SK-N-SH (cell line): Measurements from ENCODE around the gene MAMLD1. TPM values are rescaled to one million over a fixed set of nuclear protein-coding genes. Genes with fewer than 3 reads are reported as not detected.

Experiments used
- CTCF ChIA-PET: fragments of 300-600, 350-600 bp; formaldehyde crosslinking; extraction: SDS; loops from one replicate; lab custom pipeline; 2021; lab: Yijun Ruan, JAX
- POLR2A ChIA-PET: fragments of 350-600 bp; sonication (Branson Sonifier 250); formaldehyde crosslinking; extraction: SDS; loops from one replicate; lab custom pipeline; 2020; ENCODE audit warnings: antibody characterized with exemption, inconsistent platforms; lab: Yijun Ruan, JAX
- DNase-seq: peaks from one replicate; pipeline ENCODE4 v3.0.0; 2012
- H2AFZ ChIP-seq: fragments of 200-600 bp; sonication (generic); 2 replicates; pipeline ENCODE4 v1.8.1; 2016; ENCODE audit warnings: antibody characterized with exemption, mild to moderate bottlenecking, low read depth
- H3F3A ChIP-seq: fragments of 200-600 bp; sonication (generic); replicated peaks from 2 replicates; pipeline ENCODE3; 2016; ENCODE audit warnings: antibody characterized with exemption, mild to moderate bottlenecking; ENCODE audit not compliant: insufficient read depth
- H3K27ac ChIP-seq, 2 experiments: fragments of 200-500 bp in 1 of 2; fragments of 200-600 bp in 1 of 2; sonication (Bioruptor generic) in 1 of 2; sonication (generic), shearing (Covaris generic) in 1 of 2; 2 replicates each; pipeline versions ENCODE4 v1.5.1 to v1.6.1; 2014 to 2016; ENCODE audit warnings: low read depth in 2 of 2, inconsistent platforms in 1 of 2, low read length in 1 of 2, mild to moderate bottlenecking in 1 of 2, mixed read lengths in 1 of 2
- H3K27me3 ChIP-seq: fragments of 200-600 bp; sonication (generic), shearing (Covaris generic); 2 replicates; pipeline ENCODE4 v1.6.1; 2016; ENCODE audit warnings: mixed run types; ENCODE audit not compliant: insufficient read depth
- H3K36me3 ChIP-seq, 2 experiments: fragments of 200-500 bp in 1 of 2; fragments of 200-600 bp in 1 of 2; sonication (Bioruptor generic) in 1 of 2; sonication (generic) in 1 of 2; replicated peaks in 1 of 2; 2 replicates each; pipeline versions ENCODE3 to v1.5.1; 2014 to 2016; ENCODE audit warnings: low read length in 1 of 2, mild to moderate bottlenecking in 1 of 2; ENCODE audit not compliant: insufficient read depth in 2 of 2, control insufficient read depth in 1 of 2
- H3K4me1 ChIP-seq, 2 experiments: fragments of 200-500 bp in 1 of 2; fragments of 200-600 bp in 1 of 2; sonication (Bioruptor generic) in 1 of 2; sonication (generic), shearing (Covaris generic) in 1 of 2; 2 replicates each; pipeline versions ENCODE4 v1.5.1 to v1.6.1; 2014 to 2016; ENCODE audit warnings: low read depth in 1 of 2, low read length in 1 of 2, mixed run types in 1 of 2; ENCODE audit not compliant: insufficient read depth in 2 of 2, control insufficient read depth in 1 of 2
- H3K4me2 ChIP-seq: fragments of 200-600 bp; sonication (generic), shearing (Covaris generic); 2 replicates; pipeline ENCODE4 v1.6.1; 2017; ENCODE audit warnings: mixed run types
- H3K4me3 ChIP-seq, 2 experiments: fragments of 200-500 bp in 1 of 2; fragments of 200-600 bp in 1 of 2; sonication (Bioruptor generic) in 1 of 2; sonication (generic), shearing (Covaris generic) in 1 of 2; 2 replicates each; pipeline versions ENCODE4 v1.5.1 to v1.8.1; 2014 to 2016; ENCODE audit warnings: low read depth in 2 of 2, inconsistent platforms in 1 of 2, low read length in 1 of 2, mild to moderate bottlenecking in 1 of 2, mixed read lengths in 1 of 2, moderate library complexity in 1 of 2
- H3K79me2 ChIP-seq: fragments of 200-600 bp; sonication (generic); 2 replicates; pipeline ENCODE4 v1.8.1; 2017; ENCODE audit warnings: mild to moderate bottlenecking; ENCODE audit not compliant: insufficient read depth
- H3K9ac ChIP-seq: fragments of 200-600 bp; sonication (generic); 2 replicates; pipeline ENCODE4 v1.6.1; 2017; ENCODE audit warnings: mixed run types
- H3K9me2 ChIP-seq: fragments of 200-600 bp; sonication (generic); 2 replicates; pipeline ENCODE4 v1.6.1; 2017; ENCODE audit warnings: mixed run types
- H3K9me3 ChIP-seq: fragments of 200-600 bp; sonication (generic); 2 replicates; pipeline ENCODE4 v1.6.1; 2017; ENCODE audit warnings: mixed run types, mild to moderate bottlenecking, moderate library complexity
- H4K20me1 ChIP-seq: fragments of 200-600 bp; sonication (generic); 2 replicates; pipeline ENCODE4 v1.6.1; 2017; ENCODE audit warnings: mild to moderate bottlenecking, mixed run types; ENCODE audit not compliant: insufficient read depth
- MXI1 ChIP-seq: IDR thresholded peaks from 2 replicates; pipeline ENCODE4 v1.6.1; 2012; ENCODE audit warnings: mild to moderate bottlenecking, low read depth, low read length, improper control_type of control experiment
- SMC3 ChIP-seq: IDR thresholded peaks from 2 replicates; pipeline ENCODE4 v1.6.1; 2012; ENCODE audit warnings: low read depth, low read length, improper control_type of control experiment
- polyA plus RNA-seq, 3 experiments: library from polyadenylated mRNA; depleted of rRNA; stranded (reverse); fragments of >200 nt; gene quantifications; 2 replicates each; pipeline ENCODE4 v1.2.3, GENCODE V29; 2012
- TF ChIP-seq, protein P1 (sequence below): IDR thresholded peaks from 2 replicates; pipeline ENCODE4 v1.6.1; 2012; ENCODE audit warnings: mild to moderate bottlenecking, low read depth, low read length, moderate library complexity
- TF ChIP-seq, protein P2 (sequence below): fragments of 150-350 bp; IDR thresholded peaks from 2 replicates; pipeline ENCODE4 v1.6.1; 2016; ENCODE audit warnings: mild to moderate bottlenecking, low read depth, low read length
- TF ChIP-seq, protein P3 (sequence below): fragments of 150-350 bp; IDR thresholded peaks from 2 replicates; pipeline ENCODE4 v1.6.1; 2017; ENCODE audit warnings: antibody characterized with exemption, low read length, low read depth, borderline replicate concordance
- TF ChIP-seq, protein P4 (sequence below): IDR thresholded peaks from 2 replicates; pipeline ENCODE4 v1.4.0; 2012; ENCODE audit warnings: low read depth, borderline replicate concordance

MAMLD1 gene
- polyA plus RNA-seq, 1 of the 3 experiments (the other 2 are of a cell fraction) = 4.4 TPM

DNA sequence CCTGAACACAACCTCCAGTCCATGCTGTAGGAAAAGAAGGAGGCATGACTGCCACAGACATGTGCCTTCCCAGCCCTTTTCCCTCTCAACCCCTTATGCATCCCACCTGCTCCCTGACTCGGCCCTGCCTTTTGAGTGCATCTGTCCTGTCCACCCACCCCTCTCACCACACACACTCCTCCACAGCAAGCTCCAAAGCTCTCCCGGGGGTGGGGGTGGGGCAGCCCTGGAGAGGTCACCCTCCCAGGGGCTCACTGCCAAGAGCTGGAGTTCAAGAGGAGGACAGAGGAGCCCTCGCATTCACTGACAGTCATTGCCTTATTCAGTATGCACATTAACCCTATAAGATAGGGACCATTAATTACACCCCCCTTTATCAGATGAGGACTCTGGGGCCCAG lies 46.6 kb upstream of the MAMLD1 start (continued):
- TF ChIP-seq, protein P1, sequence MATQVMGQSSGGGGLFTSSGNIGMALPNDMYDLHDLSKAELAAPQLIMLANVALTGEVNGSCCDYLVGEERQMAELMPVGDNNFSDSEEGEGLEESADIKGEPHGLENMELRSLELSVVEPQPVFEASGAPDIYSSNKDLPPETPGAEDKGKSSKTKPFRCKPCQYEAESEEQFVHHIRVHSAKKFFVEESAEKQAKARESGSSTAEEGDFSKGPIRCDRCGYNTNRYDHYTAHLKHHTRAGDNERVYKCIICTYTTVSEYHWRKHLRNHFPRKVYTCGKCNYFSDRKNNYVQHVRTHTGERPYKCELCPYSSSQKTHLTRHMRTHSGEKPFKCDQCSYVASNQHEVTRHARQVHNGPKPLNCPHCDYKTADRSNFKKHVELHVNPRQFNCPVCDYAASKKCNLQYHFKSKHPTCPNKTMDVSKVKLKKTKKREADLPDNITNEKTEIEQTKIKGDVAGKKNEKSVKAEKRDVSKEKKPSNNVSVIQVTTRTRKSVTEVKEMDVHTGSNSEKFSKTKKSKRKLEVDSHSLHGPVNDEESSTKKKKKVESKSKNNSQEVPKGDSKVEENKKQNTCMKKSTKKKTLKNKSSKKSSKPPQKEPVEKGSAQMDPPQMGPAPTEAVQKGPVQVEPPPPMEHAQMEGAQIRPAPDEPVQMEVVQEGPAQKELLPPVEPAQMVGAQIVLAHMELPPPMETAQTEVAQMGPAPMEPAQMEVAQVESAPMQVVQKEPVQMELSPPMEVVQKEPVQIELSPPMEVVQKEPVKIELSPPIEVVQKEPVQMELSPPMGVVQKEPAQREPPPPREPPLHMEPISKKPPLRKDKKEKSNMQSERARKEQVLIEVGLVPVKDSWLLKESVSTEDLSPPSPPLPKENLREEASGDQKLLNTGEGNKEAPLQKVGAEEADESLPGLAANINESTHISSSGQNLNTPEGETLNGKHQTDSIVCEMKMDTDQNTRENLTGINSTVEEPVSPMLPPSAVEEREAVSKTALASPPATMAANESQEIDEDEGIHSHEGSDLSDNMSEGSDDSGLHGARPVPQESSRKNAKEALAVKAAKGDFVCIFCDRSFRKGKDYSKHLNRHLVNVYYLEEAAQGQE = no peak
- TF ChIP-seq, protein P2, sequence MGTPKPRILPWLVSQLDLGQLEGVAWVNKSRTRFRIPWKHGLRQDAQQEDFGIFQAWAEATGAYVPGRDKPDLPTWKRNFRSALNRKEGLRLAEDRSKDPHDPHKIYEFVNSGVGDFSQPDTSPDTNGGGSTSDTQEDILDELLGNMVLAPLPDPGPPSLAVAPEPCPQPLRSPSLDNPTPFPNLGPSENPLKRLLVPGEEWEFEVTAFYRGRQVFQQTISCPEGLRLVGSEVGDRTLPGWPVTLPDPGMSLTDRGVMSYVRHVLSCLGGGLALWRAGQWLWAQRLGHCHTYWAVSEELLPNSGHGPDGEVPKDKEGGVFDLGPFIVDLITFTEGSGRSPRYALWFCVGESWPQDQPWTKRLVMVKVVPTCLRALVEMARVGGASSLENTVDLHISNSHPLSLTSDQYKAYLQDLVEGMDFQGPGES = no peak
- TF ChIP-seq, all 33 proteins: peak for 0

DNA sequence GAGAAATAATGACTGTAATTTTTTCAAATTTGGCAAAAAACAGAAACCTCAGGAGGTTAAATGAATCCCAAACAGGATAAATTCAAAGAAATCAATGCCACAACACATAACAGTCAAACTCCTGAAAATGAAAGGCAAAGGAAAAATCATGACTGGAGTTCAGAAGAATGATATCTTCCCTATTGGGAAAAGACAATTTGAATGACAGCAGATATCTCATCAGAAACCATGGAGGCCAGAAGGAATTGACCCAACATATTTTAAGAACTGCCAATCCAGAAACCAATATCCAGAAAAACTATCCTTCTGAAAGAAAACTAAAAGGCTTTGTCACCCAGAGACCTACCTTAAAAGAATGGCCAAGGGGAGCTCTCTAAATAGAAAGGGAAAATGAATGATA lies 40.1 kb upstream of the MAMLD1 start:
- no peak overlapping the region for H2AFZ ChIP-seq
- no peaks in the 10 kb centered on the region for H3K36me3 ChIP-seq
- no peaks in the 10 kb centered on the region for H3K27me3 ChIP-seq
- H3K4me3 ChIP-seq = no peak overlapping the region
- TF ChIP-seq, protein P3, sequence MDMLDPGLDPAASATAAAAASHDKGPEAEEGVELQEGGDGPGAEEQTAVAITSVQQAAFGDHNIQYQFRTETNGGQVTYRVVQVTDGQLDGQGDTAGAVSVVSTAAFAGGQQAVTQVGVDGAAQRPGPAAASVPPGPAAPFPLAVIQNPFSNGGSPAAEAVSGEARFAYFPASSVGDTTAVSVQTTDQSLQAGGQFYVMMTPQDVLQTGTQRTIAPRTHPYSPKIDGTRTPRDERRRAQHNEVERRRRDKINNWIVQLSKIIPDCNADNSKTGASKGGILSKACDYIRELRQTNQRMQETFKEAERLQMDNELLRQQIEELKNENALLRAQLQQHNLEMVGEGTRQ = no peak
- TF ChIP-seq MXI1 (no peak), SMC3 (no peak)
- TF ChIP-seq, protein P4, sequence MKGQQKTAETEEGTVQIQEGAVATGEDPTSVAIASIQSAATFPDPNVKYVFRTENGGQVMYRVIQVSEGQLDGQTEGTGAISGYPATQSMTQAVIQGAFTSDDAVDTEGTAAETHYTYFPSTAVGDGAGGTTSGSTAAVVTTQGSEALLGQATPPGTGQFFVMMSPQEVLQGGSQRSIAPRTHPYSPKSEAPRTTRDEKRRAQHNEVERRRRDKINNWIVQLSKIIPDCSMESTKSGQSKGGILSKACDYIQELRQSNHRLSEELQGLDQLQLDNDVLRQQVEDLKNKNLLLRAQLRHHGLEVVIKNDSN = no peak
- no peak for DNase-seq
- 0 out of 2 replicates have a peak, but pooled peaks cover 4% of the 10 kb centered on the region for H3K9me3 ChIP-seq
- ChIA-PET POLR2A (no interaction called here), CTCF (no interaction called here)
- H3K4me2 ChIP-seq = no peak overlapping the region
- peaks cover 0 to 3% of the 10 kb centered on the region in 2 experiments; a peak in 1 of 4 replicates for H3K4me1 ChIP-seq
- H3K9ac ChIP-seq = no peak overlapping the region
- H3K79me2 ChIP-seq = no peaks in the 10 kb centered on the region
- no peaks in the 10 kb centered on the region for H3F3A ChIP-seq
- H3K9me2 ChIP-seq = no peaks in the 10 kb centered on the region
- H4K20me1 ChIP-seq = no peaks in the 10 kb centered on the region
- no peak overlapping the region for H3K27ac ChIP-seq
